GM12892 (cell line): ENCODE results near the gene SPINK1.
"Not testable (repeated sequence)": the region's sequence is repeated elsewhere in the genome, so short reads cannot be mapped to it uniquely, and the experiment has no call there.

Experiments used
- POLR2A ChIP-seq: IDR thresholded peaks from 2 replicates; pipeline ENCODE4 v1.6.1; 2011; ENCODE audit warnings: low read depth, low read length, control low read depth
- TAF1 ChIP-seq: IDR thresholded peaks from 2 replicates; pipeline ENCODE4 v1.6.1; 2011; ENCODE audit warnings: low read depth, mild to moderate bottlenecking, control low read depth, low read length, borderline replicate concordance

GRCh38 chr5:147872744-147873435, 41.4 kb upstream of the SPINK1 start:
- not testable (repeated sequence) for TF ChIP-seq POLR2A, TAF1
